ENCODE data around the gene PLB1.

Gene PLB1

GRCh38 chr2:28631514-28632206 is 135.8 kb downstream of the PLB1 start:
- TF ChIP-seq, protein P1, sequence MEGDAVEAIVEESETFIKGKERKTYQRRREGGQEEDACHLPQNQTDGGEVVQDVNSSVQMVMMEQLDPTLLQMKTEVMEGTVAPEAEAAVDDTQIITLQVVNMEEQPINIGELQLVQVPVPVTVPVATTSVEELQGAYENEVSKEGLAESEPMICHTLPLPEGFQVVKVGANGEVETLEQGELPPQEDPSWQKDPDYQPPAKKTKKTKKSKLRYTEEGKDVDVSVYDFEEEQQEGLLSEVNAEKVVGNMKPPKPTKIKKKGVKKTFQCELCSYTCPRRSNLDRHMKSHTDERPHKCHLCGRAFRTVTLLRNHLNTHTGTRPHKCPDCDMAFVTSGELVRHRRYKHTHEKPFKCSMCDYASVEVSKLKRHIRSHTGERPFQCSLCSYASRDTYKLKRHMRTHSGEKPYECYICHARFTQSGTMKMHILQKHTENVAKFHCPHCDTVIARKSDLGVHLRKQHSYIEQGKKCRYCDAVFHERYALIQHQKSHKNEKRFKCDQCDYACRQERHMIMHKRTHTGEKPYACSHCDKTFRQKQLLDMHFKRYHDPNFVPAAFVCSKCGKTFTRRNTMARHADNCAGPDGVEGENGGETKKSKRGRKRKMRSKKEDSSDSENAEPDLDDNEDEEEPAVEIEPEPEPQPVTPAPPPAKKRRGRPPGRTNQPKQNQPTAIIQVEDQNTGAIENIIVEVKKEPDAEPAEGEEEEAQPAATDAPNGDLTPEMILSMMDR (IDR thresholded peaks at IDR 0.05; ENCODE audit: low read depth, low read length) = no peak
- no peak for DNase-seq (ENCODE audit: extremely low read depth, low read depth)

DNA sequence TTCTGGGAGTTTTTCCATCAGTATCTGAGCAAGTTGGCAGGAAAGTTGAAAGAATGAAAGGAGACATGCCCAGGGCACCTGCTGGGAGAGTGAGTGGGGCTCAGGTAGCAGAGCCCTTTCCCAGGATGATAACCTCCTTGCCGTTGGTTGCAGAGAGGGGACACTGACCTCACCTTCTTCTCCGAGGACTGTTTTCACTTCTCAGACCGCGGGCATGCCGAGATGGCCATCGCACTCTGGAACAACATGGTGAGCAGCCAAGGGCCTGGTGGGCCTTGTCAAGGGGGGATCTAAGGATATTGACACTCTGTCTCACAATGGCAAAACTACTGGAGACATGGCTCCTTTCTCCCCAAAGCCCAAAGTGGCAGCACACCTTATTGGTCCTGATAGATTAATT is 136.9 kb downstream of the PLB1 start:
- TF ChIP-seq, protein P1 (IDR thresholded peaks at IDR 0.05; ENCODE audit: low read depth, low read length) = no peak
- no peak for DNase-seq (ENCODE audit: extremely low read depth, low read depth)

GRCh38 chr2:28633204-28633603 is 137.3 kb downstream of the PLB1 start:
- TF ChIP-seq, protein P1 (IDR thresholded peaks at IDR 0.05; ENCODE audit: low read depth, low read length) = no peak
- no peak for DNase-seq (ENCODE audit: extremely low read depth, low read depth)

DNA sequence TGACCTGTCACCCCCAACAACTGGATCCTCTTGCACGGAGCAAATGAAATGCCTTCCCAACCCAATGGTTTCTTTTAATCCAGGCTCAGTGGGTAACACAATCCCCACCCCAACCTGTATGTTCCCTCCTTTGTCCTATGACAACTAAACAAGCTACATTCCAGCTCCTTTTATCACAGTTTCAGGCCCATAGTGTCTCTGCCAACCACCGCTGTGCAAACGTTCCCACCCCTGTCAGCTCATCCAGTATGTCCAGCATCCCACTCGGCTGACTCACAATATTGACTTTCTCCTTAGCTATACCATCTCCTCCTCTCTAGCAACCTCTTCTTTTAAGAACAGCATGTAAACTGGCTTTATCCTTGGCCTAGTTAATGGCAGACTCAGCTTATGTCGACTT is 137.9 kb downstream of the PLB1 start:
- no peak for DNase-seq (ENCODE audit: extremely low read depth, low read depth)
- TF ChIP-seq, protein P1 (IDR thresholded peaks at IDR 0.05; ENCODE audit: low read depth, low read length) = no peak

- no peak for DNase-seq (ENCODE audit: extremely low read depth, low read depth)
- TF ChIP-seq, protein P1 (IDR thresholded peaks at IDR 0.05; ENCODE audit: low read depth, low read length) = no peak
These were observed 139.3 kb downstream of the PLB1 start for GRCh38 chr2:28635191-28635611.

DNA sequence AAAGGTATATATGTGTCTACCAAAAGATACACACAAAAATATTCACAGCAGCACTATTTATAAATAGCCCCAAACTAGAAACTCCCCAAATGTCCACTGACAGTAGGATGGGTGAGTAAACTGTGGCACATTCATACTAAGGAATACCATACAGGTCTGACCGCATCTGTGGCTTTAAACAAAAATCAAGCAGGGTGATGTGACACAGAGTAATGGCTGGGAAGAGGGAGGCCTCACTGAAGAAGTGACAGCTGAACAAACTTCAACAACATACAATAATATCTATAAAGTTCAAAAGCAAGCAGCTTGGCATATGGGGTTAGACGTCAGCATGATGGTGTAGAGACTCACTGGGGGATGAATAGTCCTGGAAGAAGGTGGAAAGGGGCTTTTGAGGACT is 140.6 kb downstream of the PLB1 start:
- TF ChIP-seq, protein P1 (IDR thresholded peaks at IDR 0.05; ENCODE audit: low read depth, low read length) = no peak
- no peak for DNase-seq (ENCODE audit: extremely low read depth, low read depth)

- TF ChIP-seq, protein P1 (IDR thresholded peaks at IDR 0.05; ENCODE audit: low read depth, low read length) = no peak
- no peak for DNase-seq (ENCODE audit: extremely low read depth, low read depth)
These were observed 141.5 kb downstream of the PLB1 start for GRCh38 chr2:28637066-28638047.
